Anterior cingulate cortex (tissue), 58 donors: ENCODE measurements around the gene UBE2E2.
"Not testable (repeated sequence)": the region's sequence is repeated elsewhere in the genome, so short reads cannot be mapped to it uniquely, and the experiment has no call there.

Experiments
- DNase-seq, 58 donors: peaks; one replicate each; lab custom pipeline; 2025; lab: John Stamatoyannopoulos, UW

UBE2E2 gene

GRCh38 chr3:23320586-23321570, 117.8 kb downstream of the UBE2E2 start:
- no peak for DNase-seq

GRCh38 chr3:23324745-23325144, 121.6 kb downstream of the UBE2E2 start:
- DNase-seq, result no peak

DNA sequence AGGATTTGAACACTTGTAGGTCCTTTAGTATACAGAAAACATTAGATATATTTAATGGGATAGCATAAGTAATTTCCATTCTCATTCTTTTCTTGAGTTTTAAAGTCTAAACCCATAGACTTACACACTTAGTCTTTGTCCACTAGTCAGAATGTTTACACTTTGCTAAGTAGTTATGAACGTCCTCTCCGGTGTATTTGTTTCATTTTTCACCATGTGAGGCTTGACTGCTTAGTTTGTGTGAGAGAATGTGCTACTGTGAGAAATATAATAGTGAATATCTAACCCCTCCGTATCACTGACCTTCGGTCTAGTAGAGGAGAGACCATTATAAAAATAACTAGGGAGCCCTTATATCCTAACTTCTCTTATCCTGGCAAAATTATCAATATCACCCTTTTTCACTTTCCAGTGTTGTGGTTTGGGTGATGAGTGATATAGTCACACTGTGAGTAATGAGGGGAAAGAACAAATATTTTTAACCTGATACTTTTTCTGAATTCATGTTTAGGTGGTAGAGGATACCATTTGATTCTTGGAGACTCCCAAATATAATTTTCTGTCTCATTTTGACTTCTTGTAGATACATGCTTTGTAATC, 122.4 kb downstream of the UBE2E2 start:
- DNase-seq, result no peak

DNA sequence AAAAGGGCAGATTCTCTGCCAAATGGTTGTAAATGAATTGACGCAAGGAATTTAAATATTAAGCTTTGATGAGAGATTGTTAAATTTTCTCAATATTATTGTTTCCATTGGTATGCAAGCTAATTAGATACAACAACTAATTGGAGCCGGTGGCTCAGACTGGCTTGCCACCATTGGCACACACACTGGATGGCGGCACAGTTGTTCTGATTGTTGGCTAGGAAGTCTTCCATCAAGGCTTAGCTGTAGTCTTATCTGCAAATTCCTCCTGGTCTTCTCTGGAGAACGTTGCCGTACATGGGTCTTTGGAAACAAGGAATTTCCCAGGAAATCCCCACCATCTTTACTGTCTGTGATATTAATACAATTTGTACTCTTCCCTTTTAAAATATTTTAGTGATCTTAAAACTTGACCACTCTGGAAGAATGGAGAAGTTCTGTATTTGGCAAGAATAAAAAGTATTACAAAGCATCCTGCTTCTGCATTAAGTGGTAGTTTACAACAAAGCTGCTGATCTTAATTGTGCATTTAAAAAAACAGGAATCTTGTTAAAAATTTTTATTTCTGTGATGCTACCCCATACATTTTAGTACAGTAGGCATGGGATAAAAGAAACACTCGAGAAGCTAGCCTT, 126.5 kb downstream of the UBE2E2 start:
- peak in 1 of 58 donors; percentile 0 for DNase-seq

DNA sequence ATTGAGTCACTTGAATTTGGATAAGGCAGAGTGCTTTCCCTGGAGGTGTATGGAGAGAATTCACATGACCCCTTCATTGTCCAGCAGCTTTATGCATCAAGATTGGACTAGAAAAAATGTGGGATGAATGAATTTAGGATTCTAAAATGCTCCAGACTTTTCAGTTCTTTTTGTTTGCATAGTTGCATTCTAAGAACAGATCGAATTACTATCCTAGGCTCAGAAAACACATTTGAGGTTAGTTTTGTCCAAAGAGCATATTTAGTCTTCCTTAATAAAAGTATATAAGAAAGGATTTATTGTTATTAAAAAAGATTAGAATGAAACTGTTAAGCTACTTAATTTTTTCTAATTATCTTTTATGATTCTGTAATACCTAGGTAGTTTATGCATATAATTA, 127.4 kb downstream of the UBE2E2 start:
- DNase-seq, result no peak

DNA sequence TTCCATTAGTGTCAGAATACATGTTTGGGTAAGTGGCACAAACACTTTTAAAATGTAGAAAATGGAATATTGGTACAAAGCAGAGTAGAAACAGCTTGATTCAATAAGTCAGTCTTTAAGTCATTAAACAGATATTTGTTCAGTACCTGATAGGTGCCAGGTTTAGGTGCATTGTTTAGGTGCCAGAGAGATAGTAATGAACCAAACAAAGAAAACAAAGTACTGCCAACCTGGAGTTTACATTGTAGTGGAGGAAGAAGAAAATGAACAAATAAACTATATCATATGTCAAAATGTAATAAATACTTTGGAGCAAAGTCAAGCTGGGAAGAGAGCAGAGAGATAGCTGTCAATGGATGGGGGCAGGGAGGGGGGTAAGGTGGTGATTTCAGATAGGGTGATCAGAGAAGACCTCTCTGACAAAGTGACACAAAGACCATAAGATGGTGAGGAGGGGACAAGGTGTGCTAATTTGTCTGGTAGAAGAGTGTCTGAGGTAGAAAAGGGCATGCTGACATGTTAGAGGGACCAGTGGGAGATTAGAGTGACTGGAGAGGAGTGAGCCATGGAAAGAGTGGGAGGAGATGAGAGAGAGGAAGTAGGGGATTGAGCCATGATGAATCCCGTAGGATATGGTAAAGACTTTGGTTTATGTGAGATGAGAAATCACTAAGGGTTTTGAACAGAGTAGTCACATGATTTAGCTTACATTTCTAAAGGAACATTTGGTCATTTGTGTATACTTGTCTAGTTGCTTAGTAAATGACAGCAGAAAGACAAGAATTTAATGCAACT, 128.2 kb downstream of the UBE2E2 start:
- DNase-seq, result no peak

GRCh38 chr3:23333633-23334032, 130.5 kb downstream of the UBE2E2 start:
- no peak for DNase-seq

GRCh38 chr3:23336853-23337252, 133.7 kb downstream of the UBE2E2 start:
- DNase-seq, result not testable (repeated sequence)

- no peak for DNase-seq
Measured at GRCh38 chr3:23341147-23341838, 138.2 kb downstream of the UBE2E2 start.

- no peak for DNase-seq
Measured at GRCh38 chr3:23342343-23342742, 139.2 kb downstream of the UBE2E2 start.

DNA sequence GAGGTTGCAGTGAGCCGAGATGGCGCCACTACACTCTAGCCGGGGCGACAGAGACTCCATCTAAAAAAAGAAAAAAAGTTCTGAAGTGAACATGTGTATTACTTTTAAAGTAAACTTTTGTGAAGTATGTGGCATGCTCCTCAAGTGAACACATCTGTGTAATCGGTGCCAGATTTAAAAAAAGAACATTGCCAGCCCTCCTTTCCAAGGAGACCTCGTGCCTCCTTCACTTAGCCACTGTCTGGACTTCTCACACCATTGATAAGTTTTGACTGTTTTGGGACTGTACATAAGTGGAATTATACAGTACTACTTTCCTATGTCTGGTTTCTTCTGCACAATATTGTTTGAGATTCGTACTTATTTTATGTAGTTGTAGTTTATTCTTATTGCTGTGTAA, 140.4 kb downstream of the UBE2E2 start:
- no peak for DNase-seq

GRCh38 chr3:23344886-23345285, 141.8 kb downstream of the UBE2E2 start:
- DNase-seq, result no peak

DNA sequence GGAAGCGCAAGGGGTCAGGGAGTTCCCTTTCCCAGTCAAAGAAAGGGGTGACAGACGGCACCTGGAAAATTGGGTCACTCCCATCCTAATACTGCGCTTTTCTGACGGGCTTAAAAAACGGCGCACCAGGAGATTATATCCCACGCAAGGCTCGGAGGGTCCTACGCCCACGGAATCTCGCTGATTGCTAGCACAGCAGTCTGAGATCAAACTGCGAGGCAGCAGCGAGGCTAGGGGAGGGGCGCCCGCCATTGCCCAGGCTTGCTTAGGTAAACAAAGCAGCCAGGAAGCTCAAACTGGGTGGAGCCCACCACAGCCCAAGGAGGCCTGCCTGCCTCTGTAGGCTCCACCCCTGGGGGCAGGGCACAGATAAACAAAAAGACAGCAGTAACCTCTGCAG, 146.3 kb downstream of the UBE2E2 start:
- not testable (repeated sequence) for DNase-seq

GRCh38 chr3:23356169-23356568, 153.0 kb downstream of the UBE2E2 start:
- DNase-seq, result no peak

GRCh38 chr3:23356923-23357322, 153.8 kb downstream of the UBE2E2 start:
- DNase-seq, result no peak

DNA sequence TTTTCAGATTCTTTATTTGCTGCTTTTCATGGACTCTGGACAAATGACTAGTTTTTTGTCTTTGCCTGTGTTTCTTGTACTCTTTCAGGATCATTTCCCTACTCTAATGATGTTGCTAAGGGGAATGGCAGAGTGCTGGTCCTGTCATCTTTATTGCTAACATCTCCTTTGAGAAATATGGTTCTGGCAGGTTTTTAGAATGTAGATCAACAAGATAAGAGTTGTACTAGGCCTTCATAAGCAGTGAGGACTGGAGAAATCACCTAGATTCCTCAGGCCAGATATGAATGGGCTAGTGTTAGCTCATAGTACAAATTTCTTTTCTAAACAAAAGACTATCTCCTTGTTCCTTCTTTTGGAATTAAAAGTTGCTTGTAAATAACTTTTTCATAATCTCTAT, 156.0 kb downstream of the UBE2E2 start:
- DNase-seq, result no peak

GRCh38 chr3:23365066-23365465, 161.9 kb downstream of the UBE2E2 start:
- DNase-seq, result no peak

DNA sequence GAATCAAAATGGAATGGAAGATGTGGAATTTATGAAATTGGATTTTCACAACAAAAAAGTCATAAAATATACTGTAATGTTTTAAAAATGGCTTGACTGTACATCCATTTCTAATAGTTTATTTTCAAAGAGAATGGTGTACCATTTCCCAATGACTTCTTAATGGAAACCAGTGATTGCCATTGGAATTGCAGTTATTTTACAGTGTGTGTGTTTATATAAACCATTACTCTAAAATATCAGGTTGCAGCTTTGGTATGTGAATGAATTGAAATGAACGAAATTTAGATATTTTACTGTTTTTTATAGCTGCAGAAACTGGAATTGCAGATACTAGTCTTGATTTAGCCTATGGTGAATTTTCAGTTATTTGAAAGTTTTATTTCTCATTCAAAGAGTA, 165.6 kb downstream of the UBE2E2 start:
- DNase-seq, result no peak

DNA sequence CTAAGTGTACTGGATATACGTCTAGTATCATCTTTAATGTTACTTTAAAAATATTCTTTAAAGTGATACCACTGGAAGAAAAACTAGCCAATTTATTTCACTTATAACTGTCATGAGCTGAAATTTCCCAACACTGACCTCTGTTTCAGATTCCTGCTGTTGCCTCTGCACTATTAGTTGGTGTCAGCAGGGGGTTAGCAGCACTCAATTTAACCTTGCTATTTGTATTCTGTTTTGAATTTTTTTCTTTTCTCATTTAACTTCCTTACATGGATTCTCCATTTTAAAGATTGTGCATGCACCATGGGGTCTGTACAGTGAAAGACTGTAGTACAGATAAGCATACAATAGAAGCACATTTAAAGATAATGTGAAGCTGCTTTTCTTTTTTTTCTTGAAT, 169.2 kb downstream of the UBE2E2 start:
- DNase-seq, result no peak
